DMS79 treated with DMSO at 0.1 percent for 48 hours (cell line): ENCODE results near the gene WWC1.
"Not testable (repeated sequence)": the region's sequence is repeated elsewhere in the genome, so short reads cannot be mapped to it uniquely, and the experiment has no call there.

Experiments
- DNase-seq: peaks from one replicate; lab custom pipeline; 2025; lab: John Stamatoyannopoulos, UW

The WWC1 gene

GRCh38 chr5:168334695-168335094, 43.2 kb downstream of the WWC1 start:
- no peak for DNase-seq

- DNase-seq: no peak
These were observed 45.9 kb downstream of the WWC1 start for GRCh38 chr5:168337361-168337760.

- no peak for DNase-seq
These were observed 47.8 kb downstream of the WWC1 start for GRCh38 chr5:168339109-168339771.

- DNase-seq: not testable (repeated sequence)
These were observed 48.3 kb downstream of the WWC1 start for GRCh38 chr5:168339772-168340140.

GRCh38 chr5:168340487-168340886, 49.0 kb downstream of the WWC1 start:
- no peak for DNase-seq

- DNase-seq: no peak
These were observed 49.7 kb downstream of the WWC1 start for GRCh38 chr5:168341178-168341577.

- no peak for DNase-seq
These were observed 50.8 kb downstream of the WWC1 start for GRCh38 chr5:168342151-168342825.

GRCh38 chr5:168342985-168343384, 51.5 kb downstream of the WWC1 start:
- DNase-seq: no peak

- DNase-seq: no peak
These were observed 55.0 kb downstream of the WWC1 start for GRCh38 chr5:168346417-168346816.

GRCh38 chr5:168347368-168348083, 56.1 kb downstream of the WWC1 start:
- no peak for DNase-seq

GRCh38 chr5:168348084-168348414, 56.6 kb downstream of the WWC1 start:
- no peak for DNase-seq

- no peak for DNase-seq
These were observed 58.9 kb downstream of the WWC1 start for GRCh38 chr5:168350315-168350714.

- no peak for DNase-seq
These were observed 61.9 kb downstream of the WWC1 start for GRCh38 chr5:168353216-168353957.

GRCh38 chr5:168354397-168354796, 63.0 kb downstream of the WWC1 start:
- DNase-seq: no peak

- no peak for DNase-seq
These were observed 64.7 kb downstream of the WWC1 start for GRCh38 chr5:168356171-168356570.

GRCh38 chr5:168356592-168356991, 65.1 kb downstream of the WWC1 start:
- DNase-seq: no peak

GRCh38 chr5:168357876-168358275, 66.4 kb downstream of the WWC1 start:
- DNase-seq: no peak

- no peak for DNase-seq
These were observed 68.5 kb downstream of the WWC1 start for GRCh38 chr5:168359820-168360460.

GRCh38 chr5:168360521-168361285, 69.3 kb downstream of the WWC1 start:
- no peak for DNase-seq

GRCh38 chr5:168362097-168362885, 70.8 kb downstream of the WWC1 start:
- no peak for DNase-seq
